ENCODE results near the gene EQTN.

Gene EQTN

DNA sequence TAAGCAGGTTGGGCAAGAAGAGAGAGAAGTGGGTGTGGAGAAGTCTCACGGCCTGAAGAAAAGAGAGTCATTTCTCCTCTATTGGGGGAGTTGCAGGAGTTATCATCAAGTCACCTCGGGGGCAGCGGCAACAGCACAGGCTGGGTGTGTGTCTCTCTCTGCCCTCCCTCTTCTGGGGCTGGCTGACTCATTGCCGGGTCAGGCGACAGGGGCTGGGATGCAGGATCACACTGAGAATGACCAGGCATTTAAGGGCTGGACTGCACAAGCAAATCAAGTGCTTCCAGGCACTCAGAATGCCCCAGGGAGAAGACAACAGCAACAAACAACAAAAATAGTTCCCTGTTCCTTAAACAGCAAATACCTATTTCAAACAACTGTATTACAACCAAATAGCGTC is 6.3 kb upstream of the EQTN start:
- Histone ChIP-seq H3K27me3 (ENCODE audit: low read depth, low read length) (peaks cover 2% of the 10 kb centered on the region; the same call in 1 of the 2 replicates), H3K79me2 (ENCODE audit: low read length) (no peaks in the 10 kb centered on the region), H3K9ac (ENCODE audit: low read length) (no peak overlapping the region), H3K4me2 (ENCODE audit: low read length) (no peak overlapping the region), H3K27ac (ENCODE audit: low read length) (no peak overlapping the region), H4K20me1 (ENCODE audit: insufficient read depth, low read length) (no peaks in the 10 kb centered on the region), H3K4me1 (ENCODE audit: low read length) (peaks cover 8% of the 10 kb centered on the region), H3K36me3 (replicated peaks; ENCODE audit: low read depth, low read length) (no peaks in the 10 kb centered on the region), H2AFZ (ENCODE audit: low read depth, low read length) (no peak overlapping the region), H3K4me3 (ENCODE audit: low read length) (no peak overlapping the region), H3K9me3 (ENCODE audit: insufficient read depth, low read length) (no peaks in the 10 kb centered on the region)
- TF ChIP-seq EZH2phosphoT487 (IDR thresholded peaks at IDR 0.05; ENCODE audit: low read depth), result no peak
- no peak for TF ChIP-seq CTCF (IDR thresholded peaks at IDR 0.05; ENCODE audit: low read depth, low read length)

GRCh38 chr9:27293996-27294395 is 3.0 kb downstream of the EQTN start:
- Histone ChIP-seq H3K27ac (ENCODE audit: low read length) (no peak overlapping the region), H4K20me1 (ENCODE audit: insufficient read depth, low read length) (no peaks in the 10 kb centered on the region), H3K9me3 (ENCODE audit: insufficient read depth, low read length) (no peaks in the 10 kb centered on the region), H3K4me3 (ENCODE audit: low read length) (0 out of 2 replicates have a peak overlapping the region, but pooled peaks have one; percentile 5), H2AFZ (ENCODE audit: low read depth, low read length) (no peak overlapping the region), H3K36me3 (replicated peaks; ENCODE audit: low read depth, low read length) (no peaks in the 10 kb centered on the region), H3K79me2 (ENCODE audit: low read length) (no peaks in the 10 kb centered on the region), H3K4me2 (ENCODE audit: low read length) (peak overlapping the region; percentile 24; the same call in 1 of the 2 replicates), H3K27me3 (ENCODE audit: low read depth, low read length) (peaks cover 16% of the 10 kb centered on the region), H3K4me1 (ENCODE audit: low read length) (no peaks in the 10 kb centered on the region), H3K9ac (ENCODE audit: low read length) (no peak overlapping the region)
- TF ChIP-seq CTCF (IDR thresholded peaks at IDR 0.05; ENCODE audit: low read depth, low read length), result no peak
- no peak for TF ChIP-seq EZH2phosphoT487 (IDR thresholded peaks at IDR 0.05; ENCODE audit: low read depth)

DNA sequence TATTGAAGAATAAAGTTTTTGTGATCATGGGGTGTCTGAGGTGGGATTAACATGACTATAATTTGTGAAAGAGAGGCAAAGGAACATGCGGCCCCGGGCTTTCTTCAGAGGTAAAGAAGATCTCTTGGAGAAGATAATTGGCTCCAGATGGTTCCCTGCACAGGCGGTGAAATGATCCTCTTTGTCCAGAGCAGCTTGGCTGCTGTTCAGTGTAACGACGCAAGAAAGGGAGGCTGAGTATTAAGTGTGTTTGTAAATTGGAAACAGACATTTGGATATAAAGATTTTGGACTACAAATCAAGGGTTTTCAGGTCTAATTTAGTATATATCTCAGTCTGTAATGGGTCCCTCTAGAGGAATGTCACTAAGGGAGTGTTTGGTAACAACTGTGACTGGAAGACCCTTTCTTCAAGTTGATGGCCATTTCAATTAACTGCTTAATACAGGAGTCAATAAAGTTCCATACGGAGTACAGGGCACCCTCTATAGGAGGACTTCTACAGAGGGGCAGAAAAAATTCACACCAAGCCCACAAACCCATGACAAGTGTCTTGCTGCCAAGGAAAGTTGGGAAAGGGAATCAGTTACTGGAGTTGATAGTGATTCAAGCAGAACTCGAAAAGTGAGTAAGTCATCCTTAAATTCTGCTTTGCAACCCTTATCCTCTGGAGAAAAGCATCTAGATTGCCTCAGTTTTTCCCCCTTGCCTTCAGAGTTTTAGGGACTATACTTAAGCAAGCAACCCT is 4.1 kb downstream of the EQTN start:
- Histone ChIP-seq H3K9me3 (ENCODE audit: insufficient read depth, low read length) (no peaks in the 10 kb centered on the region), H3K4me1 (ENCODE audit: low read length) (no peaks in the 10 kb centered on the region), H3K79me2 (ENCODE audit: low read length) (no peaks in the 10 kb centered on the region), H3K27ac (ENCODE audit: low read length) (no peak overlapping the region), H3K4me2 (ENCODE audit: low read length) (no peak overlapping the region), H3K9ac (ENCODE audit: low read length) (no peak overlapping the region), H3K36me3 (replicated peaks; ENCODE audit: low read depth, low read length) (no peaks in the 10 kb centered on the region), H2AFZ (ENCODE audit: low read depth, low read length) (no peak overlapping the region), H3K4me3 (ENCODE audit: low read length) (no peak overlapping the region), H3K27me3 (ENCODE audit: low read depth, low read length) (peaks cover 22% of the 10 kb centered on the region), H4K20me1 (ENCODE audit: insufficient read depth, low read length) (no peaks in the 10 kb centered on the region)
- TF ChIP-seq EZH2phosphoT487 (IDR thresholded peaks at IDR 0.05; ENCODE audit: low read depth) (no peak), CTCF (IDR thresholded peaks at IDR 0.05; ENCODE audit: low read depth, low read length) (no peak)

DNA sequence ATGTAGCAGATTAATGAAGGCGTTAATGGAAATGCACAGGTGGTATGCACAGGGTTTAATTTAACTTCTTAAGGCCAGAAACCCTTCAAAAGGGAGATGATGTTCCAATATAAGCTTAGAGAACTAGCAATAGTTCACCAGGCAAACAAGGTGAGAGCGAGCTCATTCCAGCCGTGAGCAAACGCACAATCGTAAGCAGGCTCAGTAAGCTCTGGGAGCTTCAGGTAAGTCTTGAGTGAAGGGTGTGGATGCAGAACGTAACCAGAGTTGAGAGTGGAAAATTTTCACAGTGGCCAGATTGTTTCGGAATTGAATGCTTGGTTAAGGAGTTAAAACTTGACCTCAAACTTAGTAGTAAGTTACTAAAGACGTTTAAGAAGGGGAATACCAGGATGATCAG is 5.7 kb downstream of the EQTN start:
- Histone ChIP-seq H3K4me1 (ENCODE audit: low read length) (no peaks in the 10 kb centered on the region), H3K79me2 (ENCODE audit: low read length) (no peaks in the 10 kb centered on the region), H3K9me3 (ENCODE audit: insufficient read depth, low read length) (no peaks in the 10 kb centered on the region), H3K4me2 (ENCODE audit: low read length) (no peak overlapping the region), H3K27me3 (ENCODE audit: low read depth, low read length) (peaks cover 27% of the 10 kb centered on the region), H3K36me3 (replicated peaks; ENCODE audit: low read depth, low read length) (no peaks in the 10 kb centered on the region), H3K9ac (ENCODE audit: low read length) (no peak overlapping the region), H3K4me3 (ENCODE audit: low read length) (no peak overlapping the region), H3K27ac (ENCODE audit: low read length) (no peak overlapping the region), H2AFZ (ENCODE audit: low read depth, low read length) (no peak overlapping the region), H4K20me1 (ENCODE audit: insufficient read depth, low read length) (no peaks in the 10 kb centered on the region)
- TF ChIP-seq CTCF (IDR thresholded peaks at IDR 0.05; ENCODE audit: low read depth, low read length) (no peak), EZH2phosphoT487 (IDR thresholded peaks at IDR 0.05; ENCODE audit: low read depth) (no peak)

Measured in OCI-LY3 (cell line).